H9 (cell line): Measurements from ENCODE around the gene RBM3. TPM values are rescaled to one million over a fixed set of nuclear protein-coding genes. Genes with fewer than 3 reads are reported as not detected.

Experiments used
- DNase-seq: peaks from one replicate; pipeline ENCODE4 v3.0.0-alpha.2; 2017
- H2AFZ ChIP-seq: one replicate; pipeline ENCODE4 v1.6.1; 2013; ENCODE audit warnings: mild to moderate bottlenecking, low read length, control low read depth, moderate library complexity
- H2AK5ac ChIP-seq: 2 replicates; pipeline ENCODE4 v1.6.1; 2013; ENCODE audit warnings: low read length, control low read depth, mixed read lengths; ENCODE audit not compliant: insufficient read length
- H2BK120ac ChIP-seq: one replicate; pipeline ENCODE4 v1.6.1; 2013; ENCODE audit warnings: low read depth, mild to moderate bottlenecking, low read length, control low read depth, inconsistent platforms; ENCODE audit not compliant: poor library complexity, severe bottlenecking
- H2BK12ac ChIP-seq: 2 replicates; pipeline ENCODE4 v1.6.1; 2013; ENCODE audit warnings: low read length, control low read depth, mixed read lengths, low read depth; ENCODE audit not compliant: insufficient read length
- H2BK15ac ChIP-seq: 2 replicates; pipeline ENCODE4 v1.6.1; 2013; ENCODE audit warnings: low read depth, low read length, control low read depth
- H2BK20ac ChIP-seq: one replicate; pipeline ENCODE4 v1.6.1; 2013; ENCODE audit warnings: low read depth, mild to moderate bottlenecking, low read length, control low read depth, inconsistent platforms; ENCODE audit not compliant: poor library complexity, severe bottlenecking
- H2BK5ac ChIP-seq: 2 replicates; pipeline ENCODE4 v1.6.1; 2013; ENCODE audit warnings: low read length, control low read depth, mixed read lengths; ENCODE audit not compliant: insufficient read length
- H3K14ac ChIP-seq: 2 replicates; pipeline ENCODE4 v1.6.1; 2013; ENCODE audit warnings: low read length, control low read depth; ENCODE audit not compliant: insufficient read depth
- H3K18ac ChIP-seq: 2 replicates; pipeline ENCODE4 v1.6.1; 2013; ENCODE audit warnings: low read depth, mild to moderate bottlenecking, mixed read lengths, low read length, control low read depth; ENCODE audit not compliant: insufficient read length
- H3K23ac ChIP-seq: 2 replicates; pipeline ENCODE4 v1.6.1; 2013; ENCODE audit warnings: low read length, control low read depth, mixed read lengths, low read depth; ENCODE audit not compliant: insufficient read length
- H3K23me2 ChIP-seq: 2 replicates; pipeline ENCODE4 v1.6.1; 2013; ENCODE audit warnings: low read depth, mild to moderate bottlenecking, mixed read lengths, low read length, control low read depth; ENCODE audit not compliant: insufficient read length, poor library complexity, severe bottlenecking
- H3K27ac ChIP-seq: 2 replicates; pipeline ENCODE4 v1.5.1; 2013; ENCODE audit warnings: low read length, control low read depth, mixed read lengths, low read depth; ENCODE audit not compliant: insufficient read length
- H3K27me3 ChIP-seq: 2 replicates; pipeline ENCODE4 v1.6.1; 2013; ENCODE audit warnings: low read length, control low read depth, inconsistent platforms; ENCODE audit not compliant: insufficient read depth
- H3K4ac ChIP-seq: 2 replicates; pipeline ENCODE4 v1.6.1; 2013; ENCODE audit warnings: low read depth, mild to moderate bottlenecking, control low read depth, inconsistent platforms, low read length, moderate library complexity
- H3K4me1 ChIP-seq: 2 replicates; pipeline ENCODE4 v1.6.1; 2013; ENCODE audit warnings: low read length, control low read depth, inconsistent platforms; ENCODE audit not compliant: insufficient read depth
- H3K4me2 ChIP-seq: 2 replicates; pipeline ENCODE4 v1.6.1; 2013; ENCODE audit warnings: low read length, control low read depth, mixed read lengths; ENCODE audit not compliant: insufficient read length, insufficient read depth
- H3K56ac ChIP-seq: 2 replicates; pipeline ENCODE4 v1.6.1; 2013; ENCODE audit warnings: low read depth, mild to moderate bottlenecking, mixed read lengths, low read length, control low read depth; ENCODE audit not compliant: insufficient read length
- H3K79me1 ChIP-seq: 2 replicates; pipeline ENCODE4 v1.6.1; 2013; ENCODE audit warnings: low read depth, mild to moderate bottlenecking, moderate library complexity, low read length, control low read depth, inconsistent platforms; ENCODE audit not compliant: insufficient read depth, poor library complexity, severe bottlenecking
- H3K79me2 ChIP-seq: 2 replicates; pipeline ENCODE4 v1.6.1; 2013; ENCODE audit warnings: low read length, control low read depth, inconsistent platforms; ENCODE audit not compliant: insufficient read depth
- H3K9ac ChIP-seq: 2 replicates; pipeline ENCODE4 v1.6.1; 2013; ENCODE audit warnings: low read length, control low read depth, mixed read lengths; ENCODE audit not compliant: insufficient read length; ENCODE audit errors: extremely low read depth
- H3K9me3 ChIP-seq: one replicate; pipeline ENCODE4 v1.6.1; 2013; ENCODE audit warnings: low read depth, low read length, inconsistent platforms; ENCODE audit not compliant: control insufficient read depth
- H3T11ph ChIP-seq: one replicate; pipeline ENCODE4 v1.6.1; 2013; ENCODE audit warnings: mild to moderate bottlenecking, low read length, control low read depth, inconsistent platforms
- H4K20me1 ChIP-seq: one replicate; pipeline ENCODE4 v1.6.1; 2013; ENCODE audit not compliant: control insufficient read depth, insufficient read length, insufficient read depth
- H4K5ac ChIP-seq: 2 replicates; pipeline ENCODE4 v1.6.1; 2013; ENCODE audit warnings: low read depth, mild to moderate bottlenecking, mixed read lengths, low read length, control low read depth; ENCODE audit not compliant: insufficient read length
- H4K8ac ChIP-seq: replicated peaks from 2 replicates; pipeline ENCODE4 v1.6.1; 2013; ENCODE audit warnings: low read length, control low read depth, mixed read lengths, low read depth; ENCODE audit not compliant: insufficient read length
- H4K91ac ChIP-seq: 2 replicates; pipeline ENCODE4 v1.6.1; 2013; ENCODE audit warnings: low read depth, mild to moderate bottlenecking, moderate library complexity, mixed read lengths, low read length, control low read depth; ENCODE audit not compliant: insufficient read length
- H3K27ac Mint-ChIP-seq, 3 experiments: 2 replicates in 2 of 3; 3 replicates in 1 of 3; pipeline ENCODE4 v1.8.0; 2020 to 2021; ENCODE audit warnings: mixed read lengths in 3 of 3, mild to moderate bottlenecking in 1 of 3, moderate library complexity in 1 of 3
- H3K27me3 Mint-ChIP-seq: 2 replicates; pipeline ENCODE4 v1.8.0; 2021; ENCODE audit warnings: low read depth, mild to moderate bottlenecking, moderate library complexity, mixed read lengths
- H3K36me3 Mint-ChIP-seq, 3 experiments: 2 replicates in 2 of 3; 3 replicates in 1 of 3; pipeline ENCODE4 v1.8.0; 2020 to 2021; ENCODE audit warnings: low read depth in 3 of 3, mixed read lengths in 3 of 3; ENCODE audit not compliant: insufficient read depth in 1 of 3
- H3K4me1 Mint-ChIP-seq, 2 experiments: 2 replicates each; pipeline ENCODE4 v1.8.0; 2020; ENCODE audit warnings: mixed read lengths in 2 of 2
- H3K4me3 Mint-ChIP-seq, 2 experiments: 2 replicates in 1 of 2; 3 replicates in 1 of 2; pipeline ENCODE4 v1.8.0; 2020 to 2021; ENCODE audit warnings: mild to moderate bottlenecking in 2 of 2, mixed read lengths in 2 of 2, moderate library complexity in 1 of 2
- H3K9me3 Mint-ChIP-seq, 2 experiments: 2 replicates in 1 of 2; 3 replicates in 1 of 2; pipeline ENCODE4 v1.8.0; 2020; ENCODE audit warnings: mild to moderate bottlenecking in 2 of 2, mixed read lengths in 2 of 2, moderate library complexity in 1 of 2
- WGBS: extraction: QIAGEN DNeasy Blood & Tissue Kit; methylation state at CpG from one replicate; pipeline ENCODE4 v1.1.7; 2013; ENCODE audit warnings: missing lambda C conversion rate, low lambda C conversion rate, mixed read lengths; ENCODE audit not compliant: insufficient read length; ENCODE audit errors: extremely low coverage; 5-methylcytosine and 5-hydroxymethylcytosine counted together
- total RNA-seq: library from RNA; stranded (reverse); gene quantifications from 2 replicates; pipeline ENCODE4 v1.2.1, GENCODE V29; 2021
- TF ChIP-seq, protein P1 (sequence below): fragments of 200-600 bp; sonication (generic); conservative IDR thresholded peaks from 3 replicates; pipeline ENCODE4 v1.8.0; 2021; ENCODE audit warnings: antibody characterized with exemption, mild to moderate bottlenecking

Gene RBM3
- total RNA-seq, 1 experiment from 2014 or later: 264 TPM

DNA sequence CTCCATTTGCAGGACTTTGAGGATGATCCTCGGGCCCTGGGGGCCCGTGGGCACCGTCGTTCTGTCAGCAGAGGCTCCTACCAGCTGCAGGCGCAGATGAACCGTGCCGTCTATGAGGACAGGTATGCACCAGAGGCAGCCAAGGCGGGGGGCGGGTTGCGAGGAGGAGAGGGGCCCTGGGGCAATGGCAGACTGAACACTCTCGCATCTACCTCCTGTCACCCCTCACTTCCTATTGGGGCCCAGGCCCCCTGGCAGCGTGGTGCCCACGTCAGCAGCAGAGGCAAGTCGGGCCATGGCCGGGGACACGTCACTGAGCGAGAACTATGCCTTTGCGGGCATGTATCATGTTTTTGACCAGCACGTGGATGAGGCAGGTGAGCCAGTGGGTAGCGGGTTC is 25.1 kb downstream of the RBM3 start:
- no peak overlapping the region for H3K23ac ChIP-seq
- no peak overlapping the region for H2BK12ac ChIP-seq
- H2AK5ac ChIP-seq: no peak overlapping the region
- no peak overlapping the region for H4K5ac ChIP-seq
- H2BK15ac ChIP-seq: no peak overlapping the region
- no peak overlapping the region for H3K18ac ChIP-seq
- TF ChIP-seq, protein P1, sequence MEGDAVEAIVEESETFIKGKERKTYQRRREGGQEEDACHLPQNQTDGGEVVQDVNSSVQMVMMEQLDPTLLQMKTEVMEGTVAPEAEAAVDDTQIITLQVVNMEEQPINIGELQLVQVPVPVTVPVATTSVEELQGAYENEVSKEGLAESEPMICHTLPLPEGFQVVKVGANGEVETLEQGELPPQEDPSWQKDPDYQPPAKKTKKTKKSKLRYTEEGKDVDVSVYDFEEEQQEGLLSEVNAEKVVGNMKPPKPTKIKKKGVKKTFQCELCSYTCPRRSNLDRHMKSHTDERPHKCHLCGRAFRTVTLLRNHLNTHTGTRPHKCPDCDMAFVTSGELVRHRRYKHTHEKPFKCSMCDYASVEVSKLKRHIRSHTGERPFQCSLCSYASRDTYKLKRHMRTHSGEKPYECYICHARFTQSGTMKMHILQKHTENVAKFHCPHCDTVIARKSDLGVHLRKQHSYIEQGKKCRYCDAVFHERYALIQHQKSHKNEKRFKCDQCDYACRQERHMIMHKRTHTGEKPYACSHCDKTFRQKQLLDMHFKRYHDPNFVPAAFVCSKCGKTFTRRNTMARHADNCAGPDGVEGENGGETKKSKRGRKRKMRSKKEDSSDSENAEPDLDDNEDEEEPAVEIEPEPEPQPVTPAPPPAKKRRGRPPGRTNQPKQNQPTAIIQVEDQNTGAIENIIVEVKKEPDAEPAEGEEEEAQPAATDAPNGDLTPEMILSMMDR: no peak
- peaks cover 2 to 4% of the 10 kb centered on the region in 2 experiments; a peak in 3 of 4 replicates for H3K4me1 Mint-ChIP-seq
- H3K9ac ChIP-seq: no peak overlapping the region
- H2BK120ac ChIP-seq: no peak overlapping the region
- H4K91ac ChIP-seq: no peak overlapping the region
- H3K14ac ChIP-seq: no peak overlapping the region
- H3K4ac ChIP-seq: no peak overlapping the region
- no peak overlapping the region for H3K56ac ChIP-seq
- no peaks in the 10 kb centered on the region; the same call in 1 of the 2 replicates for H3K27me3 Mint-ChIP-seq
- H3K4me2 ChIP-seq: no peak overlapping the region
- H3K9me3 ChIP-seq: peaks cover 27% of the 10 kb centered on the region
- no peak overlapping the region for H2BK5ac ChIP-seq
- WGBS: no CpG with 5 or more reads among the region's 20 CpGs
- no peak overlapping the region for H3T11ph ChIP-seq
- H4K8ac ChIP-seq: no peak overlapping the region
- no peaks in the 10 kb centered on the region for H4K20me1 ChIP-seq
- no peak overlapping the region for H2BK20ac ChIP-seq
- no peak overlapping the region for H2AFZ ChIP-seq
- H3K27me3 ChIP-seq: no peaks in the 10 kb centered on the region
- H3K36me3 Mint-ChIP-seq: peaks cover 9 to 32% (median 27%) of the 10 kb centered on the region in 3 experiments
- no peaks in the 10 kb centered on the region for H3K79me1 ChIP-seq
- no peaks in the 10 kb centered on the region for H3K79me2 ChIP-seq
- H3K27ac Mint-ChIP-seq: no peak overlapping the region
- no peaks in the 10 kb centered on the region for H3K23me2 ChIP-seq
- no peak overlapping the region for H3K27ac ChIP-seq
- no peak overlapping the region for H3K4me3 Mint-ChIP-seq
- H3K9me3 Mint-ChIP-seq: peaks cover 54 to 69% of the 10 kb centered on the region in 2 experiments
- no peak for DNase-seq
- H3K4me1 ChIP-seq: no peaks in the 10 kb centered on the region
